Measurements from ENCODE around the gene MYO7B. TPM values are rescaled to one million over a fixed set of nuclear protein-coding genes. Genes with fewer than 3 reads are reported as not detected.

MYO7B gene
- total and polyA plus RNA-seq, 9 of the 15 experiments (the other 6 are each of a cell fraction or from before 2014, with no cell fraction given): 0.08 TPM; not detected in 8

DNA sequence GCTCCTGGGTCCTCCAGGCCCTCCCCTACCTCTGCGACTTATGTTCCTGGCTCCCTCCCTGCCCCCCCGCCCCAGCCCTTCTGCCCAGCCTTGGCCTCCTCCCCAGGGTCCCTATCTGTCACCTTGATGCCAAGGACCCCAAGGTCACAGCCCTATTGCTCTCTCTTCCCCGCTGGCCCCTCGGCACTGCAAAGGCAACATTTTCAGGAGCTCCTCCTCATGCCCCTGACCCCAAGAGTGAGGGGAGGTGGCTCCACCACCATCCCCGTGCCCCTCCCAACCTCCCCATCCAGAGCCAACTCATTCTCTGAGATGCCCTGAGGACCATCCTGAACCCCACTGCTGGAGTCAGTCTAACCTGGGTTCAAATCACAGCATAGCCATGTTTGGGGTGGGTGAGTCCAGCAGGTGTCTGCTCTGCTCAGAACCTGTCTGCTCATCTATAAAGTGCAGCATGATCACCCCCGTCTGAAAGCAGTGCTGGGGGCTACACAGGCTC, 128.1 kb downstream of the MYO7B start:
- in situ Hi-C loops (cut with MboI) (no loop called here), intact Hi-C loops (cut with micrococcal nuclease) (no loop called here)
- Histone ChIP-seq H3K4me3 (no peak overlapping the region), H3K9me1 (ENCODE audit: control insufficient read depth, insufficient read depth, low read length) (no peaks in the 10 kb centered on the region), H3K27me3 (ENCODE audit: control insufficient read depth in 2 of 2, insufficient read depth in 2 of 2, low read length in 2 of 2) (peaks cover 38 to 47% of the 10 kb centered on the region in 2 experiments), H3K9ac (ENCODE audit: insufficient read depth in 1 of 2, low read depth in 2 of 2, low read length in 2 of 2) (no peak overlapping the region), H3K4me2 (ENCODE audit: insufficient read depth, low read length) (no peak overlapping the region), H3K4me1 (replicated peaks in 1 of 2; ENCODE audit: control insufficient read depth in 2 of 2, insufficient read depth in 2 of 2, low read length in 2 of 2) (peaks cover 2 to 8% of the 10 kb centered on the region in 2 experiments; a peak in 3 of 5 replicates), H3K36me3 (ENCODE audit: control insufficient read depth, insufficient read depth, low read length) (no peaks in the 10 kb centered on the region), H3K9me3 (replicated peaks; ENCODE audit: control insufficient read depth, insufficient read depth, low read depth, low read length) (no peaks in the 10 kb centered on the region; the same call in 1 of the 2 replicates), H3K27ac (ENCODE audit: extremely low read depth, low read depth, low read length) (no peak overlapping the region), H3K79me2 (ENCODE audit: control insufficient read depth, insufficient read depth, low read length) (no peaks in the 10 kb centered on the region), H4K20me1 (replicated peaks; ENCODE audit: control insufficient read depth, insufficient read depth, low read length) (no peaks in the 10 kb centered on the region; the same call in 1 of the 2 replicates), H2AFZ (ENCODE audit: low read depth, low read length) (no peak overlapping the region)
- 4% methylated on average over 3 of the region's 6 CpGs for WGBS (ENCODE audit: insufficient coverage, low coverage, missing lambda C conversion rate)
- ATAC-seq: no peak
- ChIA-PET POLR2A (interaction anchor here (1.0 to 1.5 kb wide), 2 partner anchors 12 to 13 kb away, joined by 3 to 5 read pairs; no protein-coding TSS in a partner anchor), CTCF (ENCODE audit: low intra/inter-chr PET ratio) (no interaction called here)
- no peak for TF ChIP-seq NBN (IDR thresholded peaks at IDR 0.05; ENCODE audit: low read depth)
- TF ChIP-seq, protein P1, sequence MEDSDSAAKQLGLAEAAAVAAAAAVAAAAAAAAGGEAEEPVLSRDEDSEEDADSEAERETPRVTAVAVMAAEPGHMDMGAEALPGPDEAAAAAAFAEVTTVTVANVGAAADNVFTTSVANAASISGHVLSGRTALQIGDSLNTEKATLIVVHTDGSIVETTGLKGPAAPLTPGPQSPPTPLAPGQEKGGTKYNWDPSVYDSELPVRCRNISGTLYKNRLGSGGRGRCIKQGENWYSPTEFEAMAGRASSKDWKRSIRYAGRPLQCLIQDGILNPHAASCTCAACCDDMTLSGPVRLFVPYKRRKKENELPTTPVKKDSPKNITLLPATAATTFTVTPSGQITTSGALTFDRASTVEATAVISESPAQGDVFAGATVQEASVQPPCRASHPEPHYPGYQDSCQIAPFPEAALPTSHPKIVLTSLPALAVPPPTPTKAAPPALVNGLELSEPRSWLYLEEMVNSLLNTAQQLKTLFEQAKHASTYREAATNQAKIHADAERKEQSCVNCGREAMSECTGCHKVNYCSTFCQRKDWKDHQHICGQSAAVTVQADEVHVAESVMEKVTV (CRISPR knock-in tag; IDR thresholded peaks at IDR 0.05): no peak
- no peak for TF ChIP-seq MAFG (tag; conservative IDR thresholded peaks at IDR 0.05)
- no peak for TF ChIP-seq HLTF (IDR thresholded peaks at IDR 0.05)
- no peak for TF ChIP-seq U2AF1 (optimal IDR thresholded peaks at IDR 0.05; ENCODE audit: low read depth, low read length)
- TF ChIP-seq, protein P2, sequence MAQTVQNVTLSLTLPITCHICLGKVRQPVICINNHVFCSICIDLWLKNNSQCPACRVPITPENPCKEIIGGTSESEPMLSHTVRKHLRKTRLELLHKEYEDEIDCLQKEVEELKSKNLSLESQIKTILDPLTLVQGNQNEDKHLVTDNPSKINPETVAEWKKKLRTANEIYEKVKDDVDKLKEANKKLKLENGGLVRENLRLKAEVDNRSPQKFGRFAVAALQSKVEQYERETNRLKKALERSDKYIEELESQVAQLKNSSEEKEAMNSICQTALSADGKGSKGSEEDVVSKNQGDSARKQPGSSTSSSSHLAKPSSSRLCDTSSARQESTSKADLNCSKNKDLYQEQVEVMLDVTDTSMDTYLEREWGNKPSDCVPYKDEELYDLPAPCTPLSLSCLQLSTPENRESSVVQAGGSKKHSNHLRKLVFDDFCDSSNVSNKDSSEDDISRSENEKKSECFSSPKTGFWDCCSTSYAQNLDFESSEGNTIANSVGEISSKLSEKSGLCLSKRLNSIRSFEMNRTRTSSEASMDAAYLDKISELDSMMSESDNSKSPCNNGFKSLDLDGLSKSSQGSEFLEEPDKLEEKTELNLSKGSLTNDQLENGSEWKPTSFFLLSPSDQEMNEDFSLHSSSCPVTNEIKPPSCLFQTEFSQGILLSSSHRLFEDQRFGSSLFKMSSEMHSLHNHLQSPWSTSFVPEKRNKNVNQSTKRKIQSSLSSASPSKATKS (CRISPR knock-in tag; IDR thresholded peaks at IDR 0.05): no peak
- no peak for TF ChIP-seq SUPT5H (IDR thresholded peaks at IDR 0.05)
- no peak for TF ChIP-seq ZNF57 (CRISPR knock-in tag; IDR thresholded peaks at IDR 0.05)
- no peak for TF ChIP-seq KLF1 (tag; IDR thresholded peaks at IDR 0.05)
- TF ChIP-seq ZNF263 (CRISPR knock-in tag; IDR thresholded peaks at IDR 0.05; ENCODE audit: borderline replicate concordance): no peak
- TF ChIP-seq, protein P3, sequence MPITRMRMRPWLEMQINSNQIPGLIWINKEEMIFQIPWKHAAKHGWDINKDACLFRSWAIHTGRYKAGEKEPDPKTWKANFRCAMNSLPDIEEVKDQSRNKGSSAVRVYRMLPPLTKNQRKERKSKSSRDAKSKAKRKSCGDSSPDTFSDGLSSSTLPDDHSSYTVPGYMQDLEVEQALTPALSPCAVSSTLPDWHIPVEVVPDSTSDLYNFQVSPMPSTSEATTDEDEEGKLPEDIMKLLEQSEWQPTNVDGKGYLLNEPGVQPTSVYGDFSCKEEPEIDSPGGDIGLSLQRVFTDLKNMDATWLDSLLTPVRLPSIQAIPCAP (CRISPR knock-in tag; IDR thresholded peaks at IDR 0.05; ENCODE audit: borderline replicate concordance): no peak
- no peak for TF ChIP-seq ADNP (tag; IDR thresholded peaks at IDR 0.05)
- TF ChIP-seq, protein P4, sequence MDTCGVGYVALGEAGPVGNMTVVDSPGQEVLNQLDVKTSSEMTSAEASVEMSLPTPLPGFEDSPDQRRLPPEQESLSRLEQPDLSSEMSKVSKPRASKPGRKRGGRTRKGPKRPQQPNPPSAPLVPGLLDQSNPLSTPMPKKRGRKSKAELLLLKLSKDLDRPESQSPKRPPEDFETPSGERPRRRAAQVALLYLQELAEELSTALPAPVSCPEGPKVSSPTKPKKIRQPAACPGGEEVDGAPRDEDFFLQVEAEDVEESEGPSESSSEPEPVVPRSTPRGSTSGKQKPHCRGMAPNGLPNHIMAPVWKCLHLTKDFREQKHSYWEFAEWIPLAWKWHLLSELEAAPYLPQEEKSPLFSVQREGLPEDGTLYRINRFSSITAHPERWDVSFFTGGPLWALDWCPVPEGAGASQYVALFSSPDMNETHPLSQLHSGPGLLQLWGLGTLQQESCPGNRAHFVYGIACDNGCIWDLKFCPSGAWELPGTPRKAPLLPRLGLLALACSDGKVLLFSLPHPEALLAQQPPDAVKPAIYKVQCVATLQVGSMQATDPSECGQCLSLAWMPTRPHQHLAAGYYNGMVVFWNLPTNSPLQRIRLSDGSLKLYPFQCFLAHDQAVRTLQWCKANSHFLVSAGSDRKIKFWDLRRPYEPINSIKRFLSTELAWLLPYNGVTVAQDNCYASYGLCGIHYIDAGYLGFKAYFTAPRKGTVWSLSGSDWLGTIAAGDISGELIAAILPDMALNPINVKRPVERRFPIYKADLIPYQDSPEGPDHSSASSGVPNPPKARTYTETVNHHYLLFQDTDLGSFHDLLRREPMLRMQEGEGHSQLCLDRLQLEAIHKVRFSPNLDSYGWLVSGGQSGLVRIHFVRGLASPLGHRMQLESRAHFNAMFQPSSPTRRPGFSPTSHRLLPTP (IDR thresholded peaks at IDR 0.05; ENCODE audit: borderline replicate concordance, extremely low read depth, insufficient read length): no peak
- no peak for DNase-seq (ENCODE audit: extremely low read depth in 1 of 4, low spot score in 3 of 4)
- no TSS peak for BruUV-seq (replicated peaks)
- no peak for FAIRE-seq

All from K562 (cell line).